22Rv1 (cell line): ENCODE data around the gene ZNF112.
"Not testable (repeated sequence)": the region's sequence is repeated elsewhere in the genome, so short reads cannot be mapped to it uniquely, and the experiment has no call there.

Experiments used
- CTCF ChIP-seq: fragments of 450-650 bp; IDR thresholded peaks from 2 replicates; pipeline ENCODE4 v1.5.1; 2017; ENCODE audit warnings: mild to moderate bottlenecking
- ZFX ChIP-seq: fragments of 450-650 bp; IDR thresholded peaks from 2 replicates; pipeline ENCODE4 v1.6.1; 2017; ENCODE audit warnings: antibody characterized with exemption, borderline replicate concordance

DNA sequence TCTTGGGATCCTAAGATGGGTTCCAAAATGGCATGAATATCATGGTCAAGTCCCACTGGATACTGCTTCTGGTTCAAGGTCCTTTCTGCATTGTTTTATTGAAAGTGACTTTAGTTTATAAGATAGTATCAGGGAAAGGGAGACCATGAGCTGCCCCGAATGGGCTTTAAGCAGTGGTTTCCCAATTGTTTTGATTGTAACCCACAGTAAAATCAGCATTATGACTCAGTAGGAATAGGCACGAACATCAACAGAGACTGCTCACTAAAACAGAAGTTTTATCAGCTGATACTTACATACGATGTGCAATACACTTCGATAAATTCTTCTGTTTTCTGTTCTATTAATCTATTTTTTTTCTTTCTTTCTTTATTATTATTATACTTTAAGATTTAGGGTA lies 32.8 kb upstream of the ZNF112 start:
- not testable (repeated sequence) for TF ChIP-seq CTCF, ZFX
